ENCODE measurements around the gene CCL20. TPM values are rescaled to one million over a fixed set of nuclear protein-coding genes. Genes with fewer than 3 reads are reported as not detected.

The CCL20 gene
- total RNA-seq, 2 donors from 2014 or later, result not detected

DNA sequence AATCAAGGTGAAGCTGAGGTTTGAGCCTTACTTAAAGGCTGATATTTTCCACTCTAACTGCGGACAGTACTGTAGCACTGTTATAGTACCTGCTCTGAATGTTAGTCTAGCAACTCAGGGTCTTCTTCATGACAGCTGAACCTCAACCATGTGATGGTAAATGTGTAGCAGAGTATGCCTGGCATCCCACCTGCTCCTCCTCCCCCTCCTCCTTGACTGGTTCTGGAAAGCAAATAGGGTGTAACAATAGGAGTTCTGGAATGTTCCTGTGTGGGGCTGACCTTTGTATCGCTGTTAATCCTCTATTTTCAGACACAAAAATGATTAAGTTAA lies 447 bp upstream of the CCL20 start:
- TF ChIP-seq CTCF (conservative IDR thresholded peaks at IDR 0.05), result no peak
- no peaks in the 10 kb centered on the region for H3K27me3 Mint-ChIP-seq (ENCODE audit: insufficient read depth)

GRCh38 chr2:227815066-227815465 lies 1.4 kb downstream of the CCL20 start:
- no peaks in the 10 kb centered on the region for H3K9me3 ChIP-seq (ENCODE audit: control insufficient read depth, low read length)
- H3K4me1 ChIP-seq (ENCODE audit: control insufficient read depth, insufficient read depth, low read length), result peaks cover 8% of the 10 kb centered on the region
- Mint-ChIP-seq H3K4me1 (peaks cover 26% of the 10 kb centered on the region), H3K9me3 (no peaks in the 10 kb centered on the region), H3K4me3 (no peak overlapping the region), H3K36me3 (ENCODE audit: low read depth) (no peaks in the 10 kb centered on the region), H3K27me3 (ENCODE audit: insufficient read depth) (no peaks in the 10 kb centered on the region), H3K27ac (no peak overlapping the region)
- H3K36me3 ChIP-seq (ENCODE audit: control insufficient read depth, insufficient read depth, low read length), result no peaks in the 10 kb centered on the region
- no peak overlapping the region for H3K4me3 ChIP-seq (ENCODE audit: low read length)
- WGBS, 2 experiments (ENCODE audit: insufficient coverage in 1 of 2, insufficient read length in 1 of 2), result 87 to 92% methylated on average over 2 to 3 of the region's 3 CpGs
- no peak for DNase-seq
- no peak for TF ChIP-seq CTCF (conservative IDR thresholded peaks at IDR 0.05)
- H3K27ac ChIP-seq (ENCODE audit: low read depth, low read length), result no peak overlapping the region
- H3K9ac ChIP-seq (ENCODE audit: extremely low read depth, low read length, poor library complexity, severe bottlenecking), result no peak overlapping the region
- H3K27me3 ChIP-seq (ENCODE audit: control insufficient read depth, insufficient read depth, low read length, poor library complexity, severe bottlenecking), result no peaks in the 10 kb centered on the region

More for the DNA sequence above, 447 bp upstream of the CCL20 start:
- Histone ChIP-seq H3K27ac (ENCODE audit: low read depth, low read length) (no peak overlapping the region), H3K9ac (ENCODE audit: extremely low read depth, low read length, poor library complexity, severe bottlenecking) (no peak overlapping the region), H3K27me3 (ENCODE audit: control insufficient read depth, insufficient read depth, low read length, poor library complexity, severe bottlenecking) (no peaks in the 10 kb centered on the region), H3K9me3 (ENCODE audit: control insufficient read depth, low read length) (no peaks in the 10 kb centered on the region), H3K4me1 (ENCODE audit: control insufficient read depth, insufficient read depth, low read length) (peaks cover 8% of the 10 kb centered on the region), H3K4me3 (ENCODE audit: low read length) (no peak overlapping the region), H3K36me3 (ENCODE audit: control insufficient read depth, insufficient read depth, low read length) (no peaks in the 10 kb centered on the region)
- Mint-ChIP-seq H3K36me3 (ENCODE audit: low read depth) (no peaks in the 10 kb centered on the region), H3K27ac (no peak overlapping the region), H3K4me3 (no peak overlapping the region), H3K4me1 (peaks cover 21% of the 10 kb centered on the region), H3K9me3 (no peaks in the 10 kb centered on the region)
- no peak for DNase-seq
- 93 to 100% methylated on average over 1 to 2 of the region's 2 CpGs for WGBS, 2 experiments (ENCODE audit: insufficient coverage in 1 of 2, insufficient read length in 1 of 2)

DNA sequence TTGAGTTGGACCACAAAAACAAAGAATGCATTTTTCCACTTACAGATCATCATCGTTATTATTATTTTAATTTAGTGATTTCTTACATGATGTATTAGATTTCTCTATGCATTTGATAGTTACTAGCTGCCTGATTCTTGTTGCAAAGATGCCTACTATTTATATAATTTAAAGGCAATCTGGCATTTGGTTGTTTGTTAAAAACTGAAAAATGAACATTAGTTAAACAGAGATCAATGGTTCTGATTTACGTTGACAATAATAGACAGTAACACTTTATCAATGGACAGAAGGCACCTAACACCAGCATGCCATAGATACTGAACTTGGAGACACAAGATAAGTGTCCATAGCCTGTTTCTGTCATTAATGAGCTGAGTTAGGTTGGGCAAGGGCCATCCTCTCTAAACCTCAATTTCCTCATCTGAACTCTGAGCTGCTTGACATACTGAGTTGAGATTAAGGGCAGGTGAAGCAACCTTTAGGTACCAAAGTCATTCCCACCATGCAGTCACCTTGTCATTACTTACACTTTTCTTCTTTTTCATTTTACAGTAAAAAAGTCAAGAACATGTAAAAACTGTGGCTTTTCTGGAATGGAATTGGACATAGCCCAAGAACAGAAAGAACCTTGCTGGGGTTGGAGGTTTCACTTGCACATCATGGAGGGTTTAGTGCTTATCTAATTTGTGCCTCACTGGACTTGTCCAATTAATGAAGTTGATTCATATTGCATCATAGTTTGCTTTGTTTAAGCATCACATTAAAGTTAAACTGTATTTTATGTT lies 3.1 kb downstream of the CCL20 start:
- peaks cover 22% of the 10 kb centered on the region for H3K4me1 Mint-ChIP-seq
- Histone ChIP-seq H3K36me3 (ENCODE audit: control insufficient read depth, insufficient read depth, low read length) (no peaks in the 10 kb centered on the region), H3K27me3 (ENCODE audit: control insufficient read depth, insufficient read depth, low read length, poor library complexity, severe bottlenecking) (no peaks in the 10 kb centered on the region), H3K9ac (ENCODE audit: extremely low read depth, low read length, poor library complexity, severe bottlenecking) (no peak overlapping the region), H3K27ac (ENCODE audit: low read depth, low read length) (no peak overlapping the region), H3K4me3 (ENCODE audit: low read length) (no peak overlapping the region), H3K9me3 (ENCODE audit: control insufficient read depth, low read length) (no peaks in the 10 kb centered on the region), H3K4me1 (ENCODE audit: control insufficient read depth, insufficient read depth, low read length) (peaks cover 8% of the 10 kb centered on the region)
- H3K9me3 Mint-ChIP-seq, result no peaks in the 10 kb centered on the region
- DNase-seq, result no peak
- WGBS, 2 experiments (ENCODE audit: insufficient coverage in 1 of 2, insufficient read length in 1 of 2), result 100% methylated on average over 1 of the region's 2 CpGs; no CpG with 5 or more reads in 1 of the 2 experiments
- H3K27me3 Mint-ChIP-seq (ENCODE audit: insufficient read depth), result no peaks in the 10 kb centered on the region
- H3K36me3 Mint-ChIP-seq (ENCODE audit: low read depth), result no peaks in the 10 kb centered on the region
- no peak for TF ChIP-seq CTCF (conservative IDR thresholded peaks at IDR 0.05)
- no peak overlapping the region for H3K4me3 Mint-ChIP-seq
- no peak overlapping the region for H3K27ac Mint-ChIP-seq

Data from endodermal cell (in vitro differentiated cells).